GM12801 (cell line): Measurements from ENCODE around the gene CMIP.

Experiments
- TF ChIP-seq, protein P1 (sequence below): IDR thresholded peaks from one replicate; pipeline ENCODE4 v1.5.1; 2011; ENCODE audit warnings: control low read depth; ENCODE audit not compliant: insufficient read length; ENCODE audit errors: extremely low read depth

Gene CMIP

GRCh38 chr16:81708266-81709015 is 263.8 kb downstream of the CMIP start:
- TF ChIP-seq, protein P1, sequence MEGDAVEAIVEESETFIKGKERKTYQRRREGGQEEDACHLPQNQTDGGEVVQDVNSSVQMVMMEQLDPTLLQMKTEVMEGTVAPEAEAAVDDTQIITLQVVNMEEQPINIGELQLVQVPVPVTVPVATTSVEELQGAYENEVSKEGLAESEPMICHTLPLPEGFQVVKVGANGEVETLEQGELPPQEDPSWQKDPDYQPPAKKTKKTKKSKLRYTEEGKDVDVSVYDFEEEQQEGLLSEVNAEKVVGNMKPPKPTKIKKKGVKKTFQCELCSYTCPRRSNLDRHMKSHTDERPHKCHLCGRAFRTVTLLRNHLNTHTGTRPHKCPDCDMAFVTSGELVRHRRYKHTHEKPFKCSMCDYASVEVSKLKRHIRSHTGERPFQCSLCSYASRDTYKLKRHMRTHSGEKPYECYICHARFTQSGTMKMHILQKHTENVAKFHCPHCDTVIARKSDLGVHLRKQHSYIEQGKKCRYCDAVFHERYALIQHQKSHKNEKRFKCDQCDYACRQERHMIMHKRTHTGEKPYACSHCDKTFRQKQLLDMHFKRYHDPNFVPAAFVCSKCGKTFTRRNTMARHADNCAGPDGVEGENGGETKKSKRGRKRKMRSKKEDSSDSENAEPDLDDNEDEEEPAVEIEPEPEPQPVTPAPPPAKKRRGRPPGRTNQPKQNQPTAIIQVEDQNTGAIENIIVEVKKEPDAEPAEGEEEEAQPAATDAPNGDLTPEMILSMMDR: no peak

- TF ChIP-seq, protein P1: no peak
These were observed 264.6 kb downstream of the CMIP start for GRCh38 chr16:81709016-81709900.

DNA sequence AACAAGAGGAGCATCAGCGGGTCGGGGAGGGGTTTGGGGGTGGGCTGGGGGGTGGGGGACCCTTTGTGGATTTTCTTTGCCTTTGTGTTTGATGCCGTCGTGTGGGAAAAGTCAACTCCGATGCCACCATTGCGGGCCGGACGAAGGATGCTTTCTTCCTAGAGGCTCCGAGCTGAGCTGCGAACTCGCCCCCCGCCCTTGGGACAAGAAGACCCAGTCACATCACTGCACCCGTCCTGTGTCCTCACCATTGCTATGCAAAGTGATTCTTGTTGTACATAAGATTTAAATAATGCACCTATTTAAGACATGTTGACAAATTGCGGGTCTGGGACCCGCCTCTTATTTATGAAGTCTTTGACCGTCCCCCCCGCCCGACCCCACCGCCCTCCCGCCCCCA is 265.4 kb downstream of the CMIP start:
- TF ChIP-seq, protein P1: no peak

- TF ChIP-seq, protein P1: no peak
These were observed 266.0 kb downstream of the CMIP start for GRCh38 chr16:81710596-81710995.

GRCh38 chr16:81711657-81712319 is 267.2 kb downstream of the CMIP start:
- TF ChIP-seq, protein P1: no peak

GRCh38 chr16:81712681-81713080 is 268.1 kb downstream of the CMIP start:
- TF ChIP-seq, protein P1: no peak

DNA sequence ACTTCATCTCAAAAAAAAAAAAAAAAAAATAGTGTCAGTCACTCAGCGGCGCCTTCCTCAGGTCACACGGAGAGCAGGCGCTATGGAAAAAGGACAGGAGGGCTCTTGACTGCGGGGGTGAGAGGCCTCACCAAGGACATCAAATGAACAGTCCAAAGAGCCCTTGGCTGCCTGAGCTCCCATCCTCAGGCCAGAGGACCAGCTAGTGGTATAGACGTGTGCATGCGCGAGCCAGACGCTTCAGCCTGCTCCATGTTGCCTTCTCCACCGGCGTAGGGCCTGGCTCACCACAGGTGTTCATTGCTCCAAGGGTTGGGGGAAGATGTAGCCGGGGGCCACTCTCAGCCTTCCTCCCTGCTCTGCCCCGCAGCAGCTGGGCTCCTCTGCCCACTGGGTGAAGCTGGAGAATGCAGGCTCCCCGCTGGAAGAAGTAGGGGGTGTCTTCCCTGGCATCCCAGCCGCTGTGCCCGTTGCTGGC is 268.7 kb downstream of the CMIP start:
- TF ChIP-seq, protein P1: no peak
